ENCODE measurements around the gene TCFL5.

- no peak for TF ChIP-seq EZH2 (IDR thresholded peaks at IDR 0.05; ENCODE audit: borderline replicate concordance, low read depth, low read length, severe bottlenecking)
- TF ChIP-seq, protein P1, sequence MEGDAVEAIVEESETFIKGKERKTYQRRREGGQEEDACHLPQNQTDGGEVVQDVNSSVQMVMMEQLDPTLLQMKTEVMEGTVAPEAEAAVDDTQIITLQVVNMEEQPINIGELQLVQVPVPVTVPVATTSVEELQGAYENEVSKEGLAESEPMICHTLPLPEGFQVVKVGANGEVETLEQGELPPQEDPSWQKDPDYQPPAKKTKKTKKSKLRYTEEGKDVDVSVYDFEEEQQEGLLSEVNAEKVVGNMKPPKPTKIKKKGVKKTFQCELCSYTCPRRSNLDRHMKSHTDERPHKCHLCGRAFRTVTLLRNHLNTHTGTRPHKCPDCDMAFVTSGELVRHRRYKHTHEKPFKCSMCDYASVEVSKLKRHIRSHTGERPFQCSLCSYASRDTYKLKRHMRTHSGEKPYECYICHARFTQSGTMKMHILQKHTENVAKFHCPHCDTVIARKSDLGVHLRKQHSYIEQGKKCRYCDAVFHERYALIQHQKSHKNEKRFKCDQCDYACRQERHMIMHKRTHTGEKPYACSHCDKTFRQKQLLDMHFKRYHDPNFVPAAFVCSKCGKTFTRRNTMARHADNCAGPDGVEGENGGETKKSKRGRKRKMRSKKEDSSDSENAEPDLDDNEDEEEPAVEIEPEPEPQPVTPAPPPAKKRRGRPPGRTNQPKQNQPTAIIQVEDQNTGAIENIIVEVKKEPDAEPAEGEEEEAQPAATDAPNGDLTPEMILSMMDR (IDR thresholded peaks at IDR 0.05; ENCODE audit: borderline replicate concordance, extremely low read depth, low read length, poor library complexity, severe bottlenecking) = peak; percentile 17
These were observed 68.5 kb downstream of the TCFL5 start for GRCh38 chr20:62792940-62793756.

All from DND-41 (cell line).